ENCODE data around the gene C2CD2. TPM values are rescaled to one million over a fixed set of nuclear protein-coding genes. Genes with fewer than 3 reads are reported as not detected.

The C2CD2 gene
- total and polyA plus RNA-seq, 2 of the 4 experiments (the other 2 are of a cell fraction): 15.6 to 25.3 TPM

- H3K4ac ChIP-seq (ENCODE audit: low read depth, low read length): no peak overlapping the region
- H2AK5ac ChIP-seq (ENCODE audit: low read depth, low read length): no peak overlapping the region
- H3K4me1 ChIP-seq (ENCODE audit: control insufficient read depth, insufficient read depth, low read length): peaks cover 7% of the 10 kb centered on the region
- no peak overlapping the region for H4K91ac ChIP-seq (ENCODE audit: insufficient read depth, low read depth, low read length)
- no peak overlapping the region for H3K23ac ChIP-seq (ENCODE audit: low read depth, low read length)
- no peak overlapping the region for H3K56ac ChIP-seq (ENCODE audit: extremely low read depth, insufficient read depth, low read length)
- no peak overlapping the region for H2AFZ ChIP-seq (replicated peaks; ENCODE audit: low read length, poor library complexity)
- dilution Hi-C loops (cut with HindIII; ENCODE audit: low sequenced_read_pairs, unreplicated experiment) (no loop called here), in situ Hi-C loops (cut with MboI; ENCODE audit: low sequenced_read_pairs) (no loop called here), intact Hi-C loops (cut with micrococcal nuclease) (no loop called here)
- H4K5ac ChIP-seq (ENCODE audit: low read depth, low read length): no peak overlapping the region
- BruUV-seq (replicated peaks): no TSS peak
- no peak overlapping the region for H3K4me3 ChIP-seq (ENCODE audit: insufficient read depth, low read depth, low read length)
- H3K27me3 ChIP-seq (ENCODE audit: control insufficient read depth, insufficient read depth, low read length): no peaks in the 10 kb centered on the region
- H3K27ac ChIP-seq (ENCODE audit: insufficient read depth, low read length): no peak overlapping the region
- peaks cover 23% of the 10 kb centered on the region for H3K36me3 ChIP-seq (ENCODE audit: control insufficient read depth, insufficient read depth, low read length)
- CTCF ChIA-PET: no interaction called here
- H3K9me1 ChIP-seq (ENCODE audit: insufficient read depth, low read length): peaks cover 2% of the 10 kb centered on the region; the same call in 1 of the 2 replicates
- peaks cover 5% of the 10 kb centered on the region; the same call in 1 of the 2 replicates for H4K20me1 ChIP-seq (ENCODE audit: insufficient read depth, low read length)
- H2BK5ac ChIP-seq (ENCODE audit: low read depth, low read length, poor library complexity, severe bottlenecking): no peak overlapping the region
- no peak overlapping the region for H4K8ac ChIP-seq (ENCODE audit: low read depth in 2 of 2, low read length in 2 of 2)
- no peak overlapping the region for H3K9ac ChIP-seq (ENCODE audit: low read depth, low read length)
- H3K9me3 ChIP-seq (ENCODE audit: control insufficient read depth, insufficient read depth, low read length): no peaks in the 10 kb centered on the region
- no peak for DNase-seq
- TF ChIP-seq RFX5 (IDR thresholded peaks at IDR 0.05; ENCODE audit: low read depth, low read length): no peak
- TF ChIP-seq NFE2L2 (IDR thresholded peaks at IDR 0.05; ENCODE audit: low read depth, low read length): no peak
- TF ChIP-seq RAD21 (IDR thresholded peaks at IDR 0.05; ENCODE audit: low read length): no peak
- no peak for TF ChIP-seq RCOR1 (IDR thresholded peaks at IDR 0.05; ENCODE audit: insufficient replicate concordance, low read length)
- TF ChIP-seq, protein P1, sequence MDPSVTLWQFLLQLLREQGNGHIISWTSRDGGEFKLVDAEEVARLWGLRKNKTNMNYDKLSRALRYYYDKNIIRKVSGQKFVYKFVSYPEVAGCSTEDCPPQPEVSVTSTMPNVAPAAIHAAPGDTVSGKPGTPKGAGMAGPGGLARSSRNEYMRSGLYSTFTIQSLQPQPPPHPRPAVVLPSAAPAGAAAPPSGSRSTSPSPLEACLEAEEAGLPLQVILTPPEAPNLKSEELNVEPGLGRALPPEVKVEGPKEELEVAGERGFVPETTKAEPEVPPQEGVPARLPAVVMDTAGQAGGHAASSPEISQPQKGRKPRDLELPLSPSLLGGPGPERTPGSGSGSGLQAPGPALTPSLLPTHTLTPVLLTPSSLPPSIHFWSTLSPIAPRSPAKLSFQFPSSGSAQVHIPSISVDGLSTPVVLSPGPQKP (IDR thresholded peaks at IDR 0.05; ENCODE audit: borderline replicate concordance, low read depth, low read length): no peak
- TF ChIP-seq MAZ (IDR thresholded peaks at IDR 0.05; ENCODE audit: borderline replicate concordance, low read depth, low read length): no peak
- no peak for TF ChIP-seq CHD1 (IDR thresholded peaks at IDR 0.05; ENCODE audit: low read depth, low read length)
- no peak for TF ChIP-seq BHLHE40 (IDR thresholded peaks at IDR 0.05; ENCODE audit: low read depth, low read length)
- no peak for TF ChIP-seq MXI1 (IDR thresholded peaks at IDR 0.05; ENCODE audit: borderline replicate concordance, low read depth, low read length)
- TF ChIP-seq CEBPB (IDR thresholded peaks at IDR 0.05; ENCODE audit: low read depth, low read length): no peak
- TF ChIP-seq POLR2A (IDR thresholded peaks at IDR 0.05; ENCODE audit: low read depth, low read length): no peak
- no peak for TF ChIP-seq MAFK (IDR thresholded peaks at IDR 0.05; ENCODE audit: low read depth, low read length)
- TF ChIP-seq FOS (IDR thresholded peaks at IDR 0.05; ENCODE audit: low read depth, low read length): no peak
- TF ChIP-seq, protein P2, sequence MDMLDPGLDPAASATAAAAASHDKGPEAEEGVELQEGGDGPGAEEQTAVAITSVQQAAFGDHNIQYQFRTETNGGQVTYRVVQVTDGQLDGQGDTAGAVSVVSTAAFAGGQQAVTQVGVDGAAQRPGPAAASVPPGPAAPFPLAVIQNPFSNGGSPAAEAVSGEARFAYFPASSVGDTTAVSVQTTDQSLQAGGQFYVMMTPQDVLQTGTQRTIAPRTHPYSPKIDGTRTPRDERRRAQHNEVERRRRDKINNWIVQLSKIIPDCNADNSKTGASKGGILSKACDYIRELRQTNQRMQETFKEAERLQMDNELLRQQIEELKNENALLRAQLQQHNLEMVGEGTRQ (IDR thresholded peaks at IDR 0.05; ENCODE audit: low read depth, low read length): no peak
- no peak for TF ChIP-seq CTCF (conservative IDR thresholded peaks at IDR 0.05; ENCODE audit: low read depth, low read length)
- TF ChIP-seq SMC3 (IDR thresholded peaks at IDR 0.05; ENCODE audit: low read depth, low read length): no peak
- no peak overlapping the region for H3K14ac ChIP-seq (replicated peaks; ENCODE audit: low read depth, low read length)
- ATAC-seq (ENCODE audit: low read depth): no peak
- no CpG with 5 or more reads among the region's 2 CpGs for WGBS, 2 experiments (ENCODE audit: extremely low coverage in 2 of 2, insufficient read length in 1 of 2)
- H3K18ac ChIP-seq (ENCODE audit: low read depth, low read length): no peak overlapping the region
- no peak overlapping the region for H3K4me2 ChIP-seq (ENCODE audit: low read depth, low read length)
- no peak overlapping the region for H2BK120ac ChIP-seq (ENCODE audit: low read depth, low read length)
- POLR2A ChIA-PET (ENCODE audit: unreplicated experiment): no interaction called here
- no peak overlapping the region for H2BK15ac ChIP-seq (ENCODE audit: low read depth, low read length)
- H3K79me1 ChIP-seq (ENCODE audit: low read depth in 1 of 2, low read length in 2 of 2): peaks cover 18 to 28% of the 10 kb centered on the region in 2 experiments; a peak in 3 of 4 replicates
- no peak overlapping the region for H2AK9ac ChIP-seq (replicated peaks; ENCODE audit: low read depth, low read length, poor library complexity)
- H2BK20ac ChIP-seq (ENCODE audit: low read depth, low read length): no peak overlapping the region
Measured at GRCh38 chr21:41989698-41990097, 35.9 kb upstream of the C2CD2 start.
